ENCODE results near the gene KREMEN2.
"Not testable (repeated sequence)": the region's sequence is repeated elsewhere in the genome, so short reads cannot be mapped to it uniquely, and the experiment has no call there.

KREMEN2 gene

GRCh38 chr16:2942045-2942444 is 22.0 kb upstream of the KREMEN2 start:
- DNase-seq = no peak

GRCh38 chr16:2943716-2944115 is 20.4 kb upstream of the KREMEN2 start:
- not testable (repeated sequence) for DNase-seq

- DNase-seq = no peak
Measured at GRCh38 chr16:2946649-2947048, 17.4 kb upstream of the KREMEN2 start.

GRCh38 chr16:2948807-2949704 is 15.0 kb upstream of the KREMEN2 start:
- DNase-seq = no peak

- no peak for DNase-seq
Measured at GRCh38 chr16:2949705-2950352, 14.2 kb upstream of the KREMEN2 start.

- DNase-seq = no peak
Measured at GRCh38 chr16:2950353-2950724, 13.7 kb upstream of the KREMEN2 start.

GRCh38 chr16:2950773-2951172 is 13.3 kb upstream of the KREMEN2 start:
- no peak for DNase-seq

GRCh38 chr16:2952679-2953078 is 11.4 kb upstream of the KREMEN2 start:
- DNase-seq = peak; percentile 48

- no peak for DNase-seq
Measured at GRCh38 chr16:2953706-2954627, 10.1 kb upstream of the KREMEN2 start.

- DNase-seq = no peak
Measured at GRCh38 chr16:2954656-2955381, 9.3 kb upstream of the KREMEN2 start.

GRCh38 chr16:2955438-2955778 is 8.7 kb upstream of the KREMEN2 start:
- no peak for DNase-seq

GRCh38 chr16:2955779-2956578 is 8.1 kb upstream of the KREMEN2 start:
- DNase-seq = no peak

- DNase-seq = no peak
Measured at GRCh38 chr16:2956579-2956956, 7.5 kb upstream of the KREMEN2 start.

- DNase-seq = no peak
Measured at GRCh38 chr16:2959206-2959605, 4.9 kb upstream of the KREMEN2 start.

- DNase-seq = no peak
Measured at GRCh38 chr16:2960183-2961010, 3.7 kb upstream of the KREMEN2 start.

- no peak for DNase-seq
Measured at GRCh38 chr16:2962334-2963073, 1.6 kb upstream of the KREMEN2 start.

- no peak for DNase-seq
Measured at GRCh38 chr16:2963074-2963722, 877 bp upstream of the KREMEN2 start.

- peak; percentile 61 for DNase-seq
Measured at GRCh38 chr16:2964475-2965336, 631 bp downstream of the KREMEN2 start.
